Lung (tissue), 12 donors: Measurements from ENCODE around the gene ASPRV1. TPM values are rescaled to one million over a fixed set of nuclear protein-coding genes. Genes with fewer than 3 reads are reported as not detected.

Experiments
- ATAC-seq: fragments of 200-7000 bp; cut with Tn5 transposase; one replicate; pipeline ENCODE4 v1.9.1; 2020; ENCODE audit warnings: moderate number of reproducible peaks; ENCODE audit not compliant: insufficient read depth, low FRiP score
- DNase-seq, 3 donors: peaks; one replicate each; pipeline ENCODE4 v3.0.0-alpha.2; 2013 to 2017
- H3K27ac ChIP-seq, 2 donors: one replicate each; pipeline ENCODE4 v1.5.1; 2013; ENCODE audit warnings: mild to moderate bottlenecking in 2 of 2, moderate library complexity in 2 of 2, control low read depth in 1 of 2, inconsistent platforms in 1 of 2, low read depth in 1 of 2, low read length in 1 of 2
- H3K27me3 ChIP-seq, 3 donors: one replicate each; pipeline ENCODE4 v1.5.1; 2013; ENCODE audit warnings: low read length in 2 of 3; ENCODE audit not compliant: control insufficient read depth in 3 of 3, insufficient read depth in 3 of 3
- H3K36me3 ChIP-seq, 4 donors: one replicate each; pipeline ENCODE4 v1.5.1; 2013; ENCODE audit warnings: low read length in 4 of 4, mild to moderate bottlenecking in 1 of 4, moderate library complexity in 1 of 4; ENCODE audit not compliant: control insufficient read depth in 4 of 4, insufficient read depth in 4 of 4
- H3K4me1 ChIP-seq, 5 donors: one replicate each; pipeline ENCODE4 v1.5.1; 2013; ENCODE audit warnings: low read length in 5 of 5, mild to moderate bottlenecking in 2 of 5, moderate library complexity in 1 of 5; ENCODE audit not compliant: control insufficient read depth in 5 of 5, insufficient read depth in 5 of 5
- H3K4me3 ChIP-seq: one replicate; pipeline ENCODE4 v1.5.1; 2013; ENCODE audit warnings: mild to moderate bottlenecking, control low read depth, moderate library complexity
- H3K9ac ChIP-seq, 2 donors: one replicate each; pipeline ENCODE4 v1.5.1; 2013; ENCODE audit warnings: low read length in 2 of 2, control low read depth in 1 of 2; ENCODE audit not compliant: insufficient read depth in 1 of 2
- H3K9me3 ChIP-seq, 4 donors: one replicate each; pipeline ENCODE4 v1.5.1; 2013; ENCODE audit warnings: low read length in 3 of 4, mild to moderate bottlenecking in 1 of 4, moderate library complexity in 1 of 4; ENCODE audit not compliant: control insufficient read depth in 4 of 4, insufficient read depth in 3 of 4
- WGBS, 2 donors: extraction: QIAGEN DNeasy Blood & Tissue Kit; methylation state at CpG; one replicate each; pipeline ENCODE4 v1.1.7; 2013; 5-methylcytosine and 5-hydroxymethylcytosine counted together
- polyA plus RNA-seq, 2 donors: library from polyadenylated mRNA; stranded (reverse); fragments of 200-250 nt; gene quantifications; one replicate each; pipeline ENCODE4 v1.2.1, GENCODE V29; 2013
- total RNA-seq, 2 donors: library from RNA; depleted of rRNA in 1 of 2; stranded (reverse); fragments of >200 nt in 1 of 2; gene quantifications; one replicate each; pipeline ENCODE4 v1.2.1, GENCODE V29; 2014 to 2021
- TF ChIP-seq, protein P1 (sequence below): IDR thresholded peaks from 2 replicates; pipeline ENCODE4 v1.5.1; 2012; ENCODE audit warnings: mild to moderate bottlenecking; ENCODE audit errors: control extremely low read depth, extremely low read depth
- donor health status: control.
- donor health status: control.
- donor health status: Bipolar disorder and iron deficiency.
- donor health status: healthy.
- donor health status: DM: yes; HTN: yes; CAD: no.

ASPRV1 gene
- total and polyA plus RNA-seq, 4 donors: 0.94 to 2.9 (median 1.2) TPM

- TF ChIP-seq, protein P1, sequence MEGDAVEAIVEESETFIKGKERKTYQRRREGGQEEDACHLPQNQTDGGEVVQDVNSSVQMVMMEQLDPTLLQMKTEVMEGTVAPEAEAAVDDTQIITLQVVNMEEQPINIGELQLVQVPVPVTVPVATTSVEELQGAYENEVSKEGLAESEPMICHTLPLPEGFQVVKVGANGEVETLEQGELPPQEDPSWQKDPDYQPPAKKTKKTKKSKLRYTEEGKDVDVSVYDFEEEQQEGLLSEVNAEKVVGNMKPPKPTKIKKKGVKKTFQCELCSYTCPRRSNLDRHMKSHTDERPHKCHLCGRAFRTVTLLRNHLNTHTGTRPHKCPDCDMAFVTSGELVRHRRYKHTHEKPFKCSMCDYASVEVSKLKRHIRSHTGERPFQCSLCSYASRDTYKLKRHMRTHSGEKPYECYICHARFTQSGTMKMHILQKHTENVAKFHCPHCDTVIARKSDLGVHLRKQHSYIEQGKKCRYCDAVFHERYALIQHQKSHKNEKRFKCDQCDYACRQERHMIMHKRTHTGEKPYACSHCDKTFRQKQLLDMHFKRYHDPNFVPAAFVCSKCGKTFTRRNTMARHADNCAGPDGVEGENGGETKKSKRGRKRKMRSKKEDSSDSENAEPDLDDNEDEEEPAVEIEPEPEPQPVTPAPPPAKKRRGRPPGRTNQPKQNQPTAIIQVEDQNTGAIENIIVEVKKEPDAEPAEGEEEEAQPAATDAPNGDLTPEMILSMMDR: no peak
- Histone ChIP-seq H3K4me1 (peaks cover 0 to 3% (median 0%) of the 10 kb centered on the region in 5 donors), H3K27me3 (no peaks in the 10 kb centered on the region), H3K9me3 (no peaks in the 10 kb centered on the region), H3K9ac (no peak overlapping the region), H3K4me3 (no peak overlapping the region), H3K27ac (peak overlapping the region in 1 of 2 donors; percentile 21), H3K36me3 (no peaks in the 10 kb centered on the region)
- no peak for DNase-seq
- 81 to 82% methylated on average over 4 of the region's 4 CpGs for WGBS, 2 donors
- ATAC-seq: no peak
Measured at GRCh38 chr2:69977906-69978482, 16.6 kb upstream of the ASPRV1 start.

DNA sequence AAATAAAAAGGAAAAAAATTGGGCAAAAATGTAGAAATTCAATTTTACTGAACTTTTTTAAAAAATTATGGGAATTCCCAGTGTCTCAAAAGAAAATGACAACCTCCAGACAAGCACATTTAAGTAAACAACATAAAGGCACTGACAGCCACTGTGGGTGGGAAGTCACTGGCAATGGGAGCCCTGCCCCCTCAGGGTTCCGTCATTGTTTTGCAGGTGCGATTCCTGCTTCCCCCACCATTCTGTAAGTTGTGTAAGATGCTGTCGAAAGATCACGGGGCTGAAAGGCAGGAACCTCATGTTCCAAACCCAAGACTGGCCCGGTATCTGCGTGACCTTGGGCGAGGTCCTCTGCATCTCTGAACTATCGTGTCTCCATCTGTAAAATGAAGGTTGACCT is 15.8 kb upstream of the ASPRV1 start:
- TF ChIP-seq, protein P1: no peak
- H3K9me3 ChIP-seq: no peaks in the 10 kb centered on the region
- no peak overlapping the region for H3K9ac ChIP-seq
- H3K27me3 ChIP-seq: no peaks in the 10 kb centered on the region
- no peaks in the 10 kb centered on the region for H3K36me3 ChIP-seq
- ATAC-seq (no peak), DNase-seq (no peak)
- H3K4me1 ChIP-seq: peaks cover 0 to 3% (median 0%) of the 10 kb centered on the region in 5 donors
- 42 to 79% methylated on average over 8 of the region's 8 CpGs for WGBS, 2 donors
- no peak overlapping the region for H3K27ac ChIP-seq
- no peak overlapping the region for H3K4me3 ChIP-seq

GRCh38 chr2:69975853-69976462 is 14.5 kb upstream of the ASPRV1 start:
- DNase-seq (no peak), ATAC-seq (no peak)
- no peak overlapping the region for H3K27ac ChIP-seq
- peaks cover 0 to 3% (median 0%) of the 10 kb centered on the region in 5 donors for H3K4me1 ChIP-seq
- TF ChIP-seq, protein P1: no peak
- H3K9ac ChIP-seq: no peak overlapping the region
- no peaks in the 10 kb centered on the region for H3K27me3 ChIP-seq
- 65 to 83% methylated on average over 13 of the region's 13 CpGs for WGBS, 2 donors
- no peaks in the 10 kb centered on the region for H3K36me3 ChIP-seq
- H3K9me3 ChIP-seq: no peaks in the 10 kb centered on the region
- H3K4me3 ChIP-seq: no peak overlapping the region
